Measurements from ENCODE around the gene CCDC92.
"Not testable (repeated sequence)": the region's sequence is repeated elsewhere in the genome, so short reads cannot be mapped to it uniquely, and the experiment has no call there.

DNA sequence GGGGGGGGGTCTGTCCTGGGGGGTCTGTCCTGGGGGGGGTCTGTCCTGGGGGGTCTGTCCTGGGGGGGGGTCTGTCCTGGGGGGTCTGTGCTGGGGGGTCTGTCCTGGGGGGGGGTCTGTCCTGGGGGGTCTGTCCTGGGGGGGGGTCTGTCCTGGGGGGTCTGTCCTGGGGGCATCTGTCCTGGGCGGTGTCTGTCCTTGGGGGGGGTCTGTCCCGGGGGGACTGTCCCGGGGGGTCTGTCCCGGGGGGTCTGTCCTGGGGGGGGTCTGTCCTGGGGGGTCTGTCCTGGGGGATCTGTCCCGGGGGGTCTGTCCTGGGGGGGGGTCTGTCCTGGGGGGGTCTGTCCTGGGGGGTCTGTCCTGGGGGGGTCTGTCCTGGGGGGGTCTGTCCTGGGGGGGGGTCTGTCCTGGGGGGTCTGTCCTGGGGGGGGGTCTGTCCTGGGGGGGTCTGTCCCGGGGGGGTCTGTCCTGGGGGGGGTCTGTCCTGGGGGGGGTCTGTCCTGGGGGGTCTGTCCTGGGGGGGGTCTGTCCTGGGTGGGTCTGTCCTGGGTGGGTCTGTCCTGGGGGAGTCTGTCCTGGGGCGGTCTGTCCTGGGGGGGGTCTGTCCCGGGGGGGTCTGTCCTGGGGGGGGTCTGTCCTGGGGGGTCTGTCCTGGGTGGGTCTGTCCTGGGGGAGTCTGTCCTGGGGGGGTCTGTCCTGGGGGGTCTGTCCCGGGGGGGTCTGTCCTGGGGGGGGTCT lies 60.8 kb downstream of the CCDC92 start:
- TF ChIP-seq, protein P1, sequence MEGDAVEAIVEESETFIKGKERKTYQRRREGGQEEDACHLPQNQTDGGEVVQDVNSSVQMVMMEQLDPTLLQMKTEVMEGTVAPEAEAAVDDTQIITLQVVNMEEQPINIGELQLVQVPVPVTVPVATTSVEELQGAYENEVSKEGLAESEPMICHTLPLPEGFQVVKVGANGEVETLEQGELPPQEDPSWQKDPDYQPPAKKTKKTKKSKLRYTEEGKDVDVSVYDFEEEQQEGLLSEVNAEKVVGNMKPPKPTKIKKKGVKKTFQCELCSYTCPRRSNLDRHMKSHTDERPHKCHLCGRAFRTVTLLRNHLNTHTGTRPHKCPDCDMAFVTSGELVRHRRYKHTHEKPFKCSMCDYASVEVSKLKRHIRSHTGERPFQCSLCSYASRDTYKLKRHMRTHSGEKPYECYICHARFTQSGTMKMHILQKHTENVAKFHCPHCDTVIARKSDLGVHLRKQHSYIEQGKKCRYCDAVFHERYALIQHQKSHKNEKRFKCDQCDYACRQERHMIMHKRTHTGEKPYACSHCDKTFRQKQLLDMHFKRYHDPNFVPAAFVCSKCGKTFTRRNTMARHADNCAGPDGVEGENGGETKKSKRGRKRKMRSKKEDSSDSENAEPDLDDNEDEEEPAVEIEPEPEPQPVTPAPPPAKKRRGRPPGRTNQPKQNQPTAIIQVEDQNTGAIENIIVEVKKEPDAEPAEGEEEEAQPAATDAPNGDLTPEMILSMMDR (IDR thresholded peaks at IDR 0.05), result not testable (repeated sequence)
- not testable (repeated sequence) for TF ChIP-seq EP300, POLR2A (IDR thresholded peaks at IDR 0.05)
